ENCODE measurements around the gene RGS9.
"Not testable (repeated sequence)": the region's sequence is repeated elsewhere in the genome, so short reads cannot be mapped to it uniquely, and the experiment has no call there.

The RGS9 gene

GRCh38 chr17:65173976-65174683 lies 37.0 kb downstream of the RGS9 start:
- Histone ChIP-seq H3K4me1 (ENCODE audit: control insufficient read depth in 1 of 2, insufficient read depth in 2 of 2, low read length in 2 of 2) (peaks cover 0 to 8% of the 10 kb centered on the region in 2 donors), H3K27ac (ENCODE audit: low read length) (no peak overlapping the region), H3K9me3 (ENCODE audit: control insufficient read depth in 1 of 2, low read length in 2 of 2) (no peaks in the 10 kb centered on the region), H3K36me3 (ENCODE audit: control insufficient read depth in 1 of 2, insufficient read depth in 2 of 2, low read length in 2 of 2) (no peaks in the 10 kb centered on the region), H3K27me3 (ENCODE audit: low read depth, low read length) (no peaks in the 10 kb centered on the region), H3K4me3 (ENCODE audit: low read depth in 1 of 2, low read length in 2 of 2) (no peak overlapping the region)

- H3K9me3 ChIP-seq (ENCODE audit: control insufficient read depth in 1 of 2, low read length in 2 of 2) = no peaks in the 10 kb centered on the region
- H3K27me3 ChIP-seq (ENCODE audit: low read depth, low read length) = no peaks in the 10 kb centered on the region
- peaks cover 0 to 8% of the 10 kb centered on the region in 2 donors for H3K4me1 ChIP-seq (ENCODE audit: control insufficient read depth in 1 of 2, insufficient read depth in 2 of 2, low read length in 2 of 2)
- H3K4me3 ChIP-seq (ENCODE audit: low read depth in 1 of 2, low read length in 2 of 2) = no peak overlapping the region
- H3K27ac ChIP-seq (ENCODE audit: low read length) = no peak overlapping the region
- H3K36me3 ChIP-seq (ENCODE audit: control insufficient read depth in 1 of 2, insufficient read depth in 2 of 2, low read length in 2 of 2) = no peaks in the 10 kb centered on the region
Measured at GRCh38 chr17:65174974-65175373, 37.8 kb downstream of the RGS9 start.

- Histone ChIP-seq H3K4me1 (ENCODE audit: control insufficient read depth in 1 of 2, insufficient read depth in 2 of 2, low read length in 2 of 2) (peaks cover 0 to 4% of the 10 kb centered on the region in 2 donors), H3K27me3 (ENCODE audit: low read depth, low read length) (no peaks in the 10 kb centered on the region), H3K4me3 (ENCODE audit: low read depth in 1 of 2, low read length in 2 of 2) (no peak overlapping the region), H3K27ac (ENCODE audit: low read length) (no peak overlapping the region), H3K36me3 (ENCODE audit: control insufficient read depth in 1 of 2, insufficient read depth in 2 of 2, low read length in 2 of 2) (no peaks in the 10 kb centered on the region), H3K9me3 (ENCODE audit: control insufficient read depth in 1 of 2, low read length in 2 of 2) (no peaks in the 10 kb centered on the region)
Measured at GRCh38 chr17:65175952-65176351, 38.8 kb downstream of the RGS9 start.

- Histone ChIP-seq H3K9me3 (ENCODE audit: control insufficient read depth in 1 of 2, low read length in 2 of 2) (no peaks in the 10 kb centered on the region), H3K27ac (ENCODE audit: low read length) (no peak overlapping the region), H3K4me1 (ENCODE audit: control insufficient read depth in 1 of 2, insufficient read depth in 2 of 2, low read length in 2 of 2) (no peaks in the 10 kb centered on the region), H3K27me3 (ENCODE audit: low read depth, low read length) (no peaks in the 10 kb centered on the region), H3K4me3 (ENCODE audit: low read depth in 1 of 2, low read length in 2 of 2) (no peak overlapping the region), H3K36me3 (ENCODE audit: control insufficient read depth in 1 of 2, insufficient read depth in 2 of 2, low read length in 2 of 2) (no peaks in the 10 kb centered on the region)
Measured at GRCh38 chr17:65176646-65177409, 39.7 kb downstream of the RGS9 start.

GRCh38 chr17:65177901-65178300 lies 40.7 kb downstream of the RGS9 start:
- H3K4me3 ChIP-seq (ENCODE audit: low read depth in 1 of 2, low read length in 2 of 2) = no peak overlapping the region

GRCh38 chr17:65180276-65180675 lies 43.1 kb downstream of the RGS9 start:
- not testable (repeated sequence) for H3K27ac ChIP-seq (ENCODE audit: low read length)

More at GRCh38 chr17:65177901-65178300, 40.7 kb downstream of the RGS9 start:
- Histone ChIP-seq H3K36me3 (ENCODE audit: control insufficient read depth in 1 of 2, insufficient read depth in 2 of 2, low read length in 2 of 2) (no peaks in the 10 kb centered on the region), H3K4me1 (ENCODE audit: control insufficient read depth in 1 of 2, insufficient read depth in 2 of 2, low read length in 2 of 2) (no peaks in the 10 kb centered on the region), H3K27me3 (ENCODE audit: low read depth, low read length) (no peaks in the 10 kb centered on the region), H3K9me3 (ENCODE audit: control insufficient read depth in 1 of 2, low read length in 2 of 2) (no peaks in the 10 kb centered on the region), H3K27ac (ENCODE audit: low read length) (no peak overlapping the region)

GRCh38 chr17:65180752-65181236 lies 43.6 kb downstream of the RGS9 start:
- H3K27ac ChIP-seq (ENCODE audit: low read length); H3K9me3 ChIP-seq (ENCODE audit: control insufficient read depth in 1 of 2, low read length in 2 of 2); H3K4me3 ChIP-seq (ENCODE audit: low read depth in 1 of 2, low read length in 2 of 2): not testable (repeated sequence)

More at GRCh38 chr17:65180276-65180675, 43.1 kb downstream of the RGS9 start:
- not testable (repeated sequence) for H3K36me3 ChIP-seq (ENCODE audit: control insufficient read depth in 1 of 2, insufficient read depth in 2 of 2, low read length in 2 of 2); H3K4me3 ChIP-seq (ENCODE audit: low read depth in 1 of 2, low read length in 2 of 2); H3K9me3 ChIP-seq (ENCODE audit: control insufficient read depth in 1 of 2, low read length in 2 of 2); H3K4me1 ChIP-seq (ENCODE audit: control insufficient read depth in 1 of 2, insufficient read depth in 2 of 2, low read length in 2 of 2); H3K27me3 ChIP-seq (ENCODE audit: low read depth, low read length)

GRCh38 chr17:65181237-65182061 lies 44.3 kb downstream of the RGS9 start:
- no peaks in the 10 kb centered on the region for H3K9me3 ChIP-seq (ENCODE audit: control insufficient read depth in 1 of 2, low read length in 2 of 2)
- no peaks in the 10 kb centered on the region for H3K27me3 ChIP-seq (ENCODE audit: low read depth, low read length)
- H3K4me1 ChIP-seq (ENCODE audit: control insufficient read depth in 1 of 2, insufficient read depth in 2 of 2, low read length in 2 of 2) = peaks cover 0 to 8% of the 10 kb centered on the region in 2 donors
- no peak overlapping the region for H3K4me3 ChIP-seq (ENCODE audit: low read depth in 1 of 2, low read length in 2 of 2)
- H3K27ac ChIP-seq (ENCODE audit: low read length) = no peak overlapping the region
- H3K36me3 ChIP-seq (ENCODE audit: control insufficient read depth in 1 of 2, insufficient read depth in 2 of 2, low read length in 2 of 2) = no peaks in the 10 kb centered on the region

More at GRCh38 chr17:65180752-65181236, 43.6 kb downstream of the RGS9 start:
- not testable (repeated sequence) for H3K36me3 ChIP-seq (ENCODE audit: control insufficient read depth in 1 of 2, insufficient read depth in 2 of 2, low read length in 2 of 2); H3K4me1 ChIP-seq (ENCODE audit: control insufficient read depth in 1 of 2, insufficient read depth in 2 of 2, low read length in 2 of 2); H3K27me3 ChIP-seq (ENCODE audit: low read depth, low read length)

- H3K27me3 ChIP-seq (ENCODE audit: low read depth, low read length) = no peaks in the 10 kb centered on the region
- H3K4me1 ChIP-seq (ENCODE audit: control insufficient read depth in 1 of 2, insufficient read depth in 2 of 2, low read length in 2 of 2) = peaks cover 0 to 8% of the 10 kb centered on the region in 2 donors
- no peak overlapping the region for H3K27ac ChIP-seq (ENCODE audit: low read length)
- no peaks in the 10 kb centered on the region for H3K9me3 ChIP-seq (ENCODE audit: control insufficient read depth in 1 of 2, low read length in 2 of 2)
- H3K36me3 ChIP-seq (ENCODE audit: control insufficient read depth in 1 of 2, insufficient read depth in 2 of 2, low read length in 2 of 2) = no peaks in the 10 kb centered on the region
- no peak overlapping the region for H3K4me3 ChIP-seq (ENCODE audit: low read depth in 1 of 2, low read length in 2 of 2)
Measured at GRCh38 chr17:65182233-65182632, 45.1 kb downstream of the RGS9 start.

- Histone ChIP-seq H3K4me3 (ENCODE audit: low read depth in 1 of 2, low read length in 2 of 2) (no peak overlapping the region), H3K27ac (ENCODE audit: low read length) (no peak overlapping the region)
Measured at GRCh38 chr17:65183736-65184135, 46.6 kb downstream of the RGS9 start.

More at GRCh38 chr17:65183736-65184135, 46.6 kb downstream of the RGS9 start:
- Histone ChIP-seq H3K4me1 (ENCODE audit: control insufficient read depth in 1 of 2, insufficient read depth in 2 of 2, low read length in 2 of 2) (peaks cover 0 to 8% of the 10 kb centered on the region in 2 donors), H3K9me3 (ENCODE audit: control insufficient read depth in 1 of 2, low read length in 2 of 2) (no peaks in the 10 kb centered on the region), H3K36me3 (ENCODE audit: control insufficient read depth in 1 of 2, insufficient read depth in 2 of 2, low read length in 2 of 2) (no peaks in the 10 kb centered on the region), H3K27me3 (ENCODE audit: low read depth, low read length) (no peaks in the 10 kb centered on the region)
